ENCODE results near the gene SLC7A6. TPM values are rescaled to one million over a fixed set of nuclear protein-coding genes. Genes with fewer than 3 reads are reported as not detected.

Gene SLC7A6
- total RNA-seq, 1 experiment from 2014 or later: 28.5 TPM

- no TSS peak for BruUV-seq (replicated peaks)
- H3K4me3 ChIP-seq (replicated peaks in 1 of 2; ENCODE audit: low read depth in 1 of 2, low read length in 2 of 2): no peak overlapping the region
- no peak overlapping the region for H3K27ac ChIP-seq (ENCODE audit: low read depth, low read length)
- no peak overlapping the region for H3K4me2 ChIP-seq (ENCODE audit: low read length)
- ChIA-PET CTCF (no interaction called here), POLR2A (no interaction called here), RAD21 (ENCODE audit: low non-redundant PET in 1 of 2, low total read pairs in 2 of 2, uncharacterized antibody in 2 of 2, unreplicated experiment in 2 of 2) (no interaction called here)
- H4K20me1 ChIP-seq (ENCODE audit: insufficient read depth): no peaks in the 10 kb centered on the region
- H3K9me2 ChIP-seq (ENCODE audit: insufficient read depth): no peaks in the 10 kb centered on the region
- TF ChIP-seq ZBTB33 (IDR thresholded peaks at IDR 0.05; ENCODE audit: extremely low read depth, insufficient replicate concordance, low read length) (no peak), EZH2phosphoT487 (IDR thresholded peaks at IDR 0.05; ENCODE audit: borderline replicate concordance) (no peak), RAD21 (IDR thresholded peaks at IDR 0.05; ENCODE audit: low read depth) (no peak), CEBPB (IDR thresholded peaks at IDR 0.05; ENCODE audit: low read depth) (no peak)
- H3K9me3 ChIP-seq (ENCODE audit: control insufficient read depth in 1 of 2, insufficient read depth in 1 of 2, low read depth in 1 of 2, low read length in 2 of 2): no peaks in the 10 kb centered on the region
- ATAC-seq (no peak), DNase-seq (ENCODE audit: low read depth, low spot score) (no peak)
- intact Hi-C loops (cut with micrococcal nuclease): no loop called here
- peaks cover 63% of the 10 kb centered on the region for H3K79me2 ChIP-seq (ENCODE audit: insufficient read depth, low read length)
- no peaks in the 10 kb centered on the region for H3K4me1 ChIP-seq (ENCODE audit: control insufficient read depth in 1 of 2, insufficient read depth in 2 of 2, low read length in 2 of 2)
- H2AFZ ChIP-seq (ENCODE audit: low read depth, low read length, poor library complexity, severe bottlenecking): no peak overlapping the region
- no peak overlapping the region for H3K9ac ChIP-seq (ENCODE audit: low read length)
- H3K36me3 ChIP-seq (ENCODE audit: control insufficient read depth in 1 of 2, insufficient read depth in 2 of 2, low read length in 2 of 2): peaks cover 0 to 23% of the 10 kb centered on the region in 2 experiments; a peak in 2 of 4 replicates
- no peaks in the 10 kb centered on the region for H3K27me3 ChIP-seq (ENCODE audit: insufficient read depth, low read length)
Measured at GRCh38 chr16:68281368-68282063, 17.2 kb downstream of the SLC7A6 start.

GRCh38 chr16:68282064-68282452 lies 17.7 kb downstream of the SLC7A6 start:
- Histone ChIP-seq H3K79me2 (ENCODE audit: insufficient read depth, low read length) (peaks cover 66% of the 10 kb centered on the region), H3K4me3 (replicated peaks in 1 of 2; ENCODE audit: low read depth in 1 of 2, low read length in 2 of 2) (no peak overlapping the region), H3K27ac (ENCODE audit: low read depth, low read length) (no peak overlapping the region), H3K9me3 (ENCODE audit: control insufficient read depth in 1 of 2, insufficient read depth in 1 of 2, low read depth in 1 of 2, low read length in 2 of 2) (no peaks in the 10 kb centered on the region), H3K9ac (ENCODE audit: low read length) (no peak overlapping the region), H3K4me2 (ENCODE audit: low read length) (no peak overlapping the region), H4K20me1 (ENCODE audit: insufficient read depth) (no peaks in the 10 kb centered on the region), H3K9me2 (ENCODE audit: insufficient read depth) (no peaks in the 10 kb centered on the region), H2AFZ (ENCODE audit: low read depth, low read length, poor library complexity, severe bottlenecking) (no peak overlapping the region), H3K4me1 (ENCODE audit: control insufficient read depth in 1 of 2, insufficient read depth in 2 of 2, low read length in 2 of 2) (no peaks in the 10 kb centered on the region), H3K36me3 (ENCODE audit: control insufficient read depth in 1 of 2, insufficient read depth in 2 of 2, low read length in 2 of 2) (peaks cover 0 to 25% of the 10 kb centered on the region in 2 experiments; a peak in 2 of 4 replicates), H3K27me3 (ENCODE audit: insufficient read depth, low read length) (no peaks in the 10 kb centered on the region)
- BruUV-seq (replicated peaks): no TSS peak
- ATAC-seq (no peak), DNase-seq (ENCODE audit: low read depth, low spot score) (no peak)
- TF ChIP-seq FOSL1 (IDR thresholded peaks at IDR 0.05; ENCODE audit: low read depth) (no peak), YY1 (IDR thresholded peaks at IDR 0.05; ENCODE audit: extremely low read depth, insufficient replicate concordance, low read depth, low read length) (no peak), MAX (IDR thresholded peaks at IDR 0.05) (no peak), EGR1 (IDR thresholded peaks at IDR 0.05; ENCODE audit: low read depth) (no peak), ELF1 (IDR thresholded peaks at IDR 0.05; ENCODE audit: borderline replicate concordance, low read depth) (no peak)
- intact Hi-C loops (cut with micrococcal nuclease): no loop called here
- RAD21 ChIA-PET (ENCODE audit: low non-redundant PET in 1 of 2, low total read pairs in 2 of 2, uncharacterized antibody in 2 of 2, unreplicated experiment in 2 of 2): no interaction called here
- POLR2A ChIA-PET: no interaction called here
- CTCF ChIA-PET: no interaction called here

Measured in HCT116 (cell line).